Measurements from ENCODE around the gene DISP2. TPM values are rescaled to one million over a fixed set of nuclear protein-coding genes. Genes with fewer than 3 reads are reported as not detected.

DISP2 gene
- total RNA-seq, 2 donors from 2014 or later: 0.04 to 0.40 TPM

DNA sequence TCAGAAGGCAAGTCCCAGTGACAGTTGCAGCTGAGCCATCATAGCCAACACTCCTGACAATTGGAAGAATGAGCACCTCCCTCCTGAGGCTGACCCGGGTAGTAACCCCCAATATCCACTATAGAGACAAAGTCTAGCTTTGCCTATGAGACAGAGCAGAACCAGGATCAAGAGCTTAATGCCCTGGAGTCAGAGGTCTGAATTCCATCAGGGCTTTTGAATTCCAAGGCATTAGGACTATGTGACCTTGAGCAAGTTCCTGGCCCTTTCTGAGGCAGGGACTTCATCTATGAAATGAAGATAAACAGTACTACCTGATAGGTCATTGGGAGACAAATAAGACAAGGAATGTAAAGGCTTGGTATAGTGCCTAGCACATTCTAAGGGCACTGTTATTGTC, 37.6 kb upstream of the DISP2 start:
- Histone ChIP-seq H3K36me3 (ENCODE audit: control insufficient read depth, insufficient read depth, low read length) (no peaks in the 10 kb centered on the region), H3K4me3 (ENCODE audit: low read length) (no peak overlapping the region), H3K27me3 (ENCODE audit: control insufficient read depth, insufficient read depth, low read length, poor library complexity, severe bottlenecking) (peaks cover 56% of the 10 kb centered on the region), H3K9ac (ENCODE audit: extremely low read depth, low read length, poor library complexity, severe bottlenecking) (no peak overlapping the region), H3K4me1 (ENCODE audit: control insufficient read depth, insufficient read depth, low read length) (no peaks in the 10 kb centered on the region), H3K9me3 (ENCODE audit: control insufficient read depth, low read length) (no peaks in the 10 kb centered on the region), H3K27ac (ENCODE audit: low read depth, low read length) (no peak overlapping the region)
- Mint-ChIP-seq H3K4me1 (peaks cover 2% of the 10 kb centered on the region), H3K27me3 (ENCODE audit: insufficient read depth) (peaks cover 66% of the 10 kb centered on the region), H3K36me3 (ENCODE audit: low read depth) (no peaks in the 10 kb centered on the region), H3K4me3 (no peak overlapping the region), H3K9me3 (no peaks in the 10 kb centered on the region), H3K27ac (no peak overlapping the region)
- WGBS, 2 experiments (ENCODE audit: insufficient coverage in 1 of 2, insufficient read length in 1 of 2): 82 to 100% methylated on average over 1 of the region's 1 CpG
- no peak for TF ChIP-seq CTCF (conservative IDR thresholded peaks at IDR 0.05)
- DNase-seq: no peak

- H3K36me3 Mint-ChIP-seq (ENCODE audit: low read depth): no peaks in the 10 kb centered on the region
- peaks cover 66% of the 10 kb centered on the region for H3K27me3 Mint-ChIP-seq (ENCODE audit: insufficient read depth)
- WGBS, 2 experiments (ENCODE audit: insufficient coverage in 1 of 2, insufficient read length in 1 of 2): 0 to 18% methylated on average over 2 of the region's 2 CpGs
- no peaks in the 10 kb centered on the region for H3K36me3 ChIP-seq (ENCODE audit: control insufficient read depth, insufficient read depth, low read length)
- no peak overlapping the region for H3K4me3 ChIP-seq (ENCODE audit: low read length)
- peak; percentile 76 for DNase-seq
- no peak overlapping the region for H3K27ac Mint-ChIP-seq
- H3K27me3 ChIP-seq (ENCODE audit: control insufficient read depth, insufficient read depth, low read length, poor library complexity, severe bottlenecking): peaks cover 56% of the 10 kb centered on the region
- no peaks in the 10 kb centered on the region for H3K9me3 ChIP-seq (ENCODE audit: control insufficient read depth, low read length)
- H3K27ac ChIP-seq (ENCODE audit: low read depth, low read length): no peak overlapping the region
- no peak overlapping the region for H3K4me3 Mint-ChIP-seq
- H3K9me3 Mint-ChIP-seq: no peaks in the 10 kb centered on the region
- H3K4me1 ChIP-seq (ENCODE audit: control insufficient read depth, insufficient read depth, low read length): no peaks in the 10 kb centered on the region
- H3K4me1 Mint-ChIP-seq: peaks cover 2% of the 10 kb centered on the region
- peak; percentile 95 for TF ChIP-seq CTCF (conservative IDR thresholded peaks at IDR 0.05)
- no peak overlapping the region for H3K9ac ChIP-seq (ENCODE audit: extremely low read depth, low read length, poor library complexity, severe bottlenecking)
Measured at GRCh38 chr15:40320931-40321371, 37.1 kb upstream of the DISP2 start.

DNA sequence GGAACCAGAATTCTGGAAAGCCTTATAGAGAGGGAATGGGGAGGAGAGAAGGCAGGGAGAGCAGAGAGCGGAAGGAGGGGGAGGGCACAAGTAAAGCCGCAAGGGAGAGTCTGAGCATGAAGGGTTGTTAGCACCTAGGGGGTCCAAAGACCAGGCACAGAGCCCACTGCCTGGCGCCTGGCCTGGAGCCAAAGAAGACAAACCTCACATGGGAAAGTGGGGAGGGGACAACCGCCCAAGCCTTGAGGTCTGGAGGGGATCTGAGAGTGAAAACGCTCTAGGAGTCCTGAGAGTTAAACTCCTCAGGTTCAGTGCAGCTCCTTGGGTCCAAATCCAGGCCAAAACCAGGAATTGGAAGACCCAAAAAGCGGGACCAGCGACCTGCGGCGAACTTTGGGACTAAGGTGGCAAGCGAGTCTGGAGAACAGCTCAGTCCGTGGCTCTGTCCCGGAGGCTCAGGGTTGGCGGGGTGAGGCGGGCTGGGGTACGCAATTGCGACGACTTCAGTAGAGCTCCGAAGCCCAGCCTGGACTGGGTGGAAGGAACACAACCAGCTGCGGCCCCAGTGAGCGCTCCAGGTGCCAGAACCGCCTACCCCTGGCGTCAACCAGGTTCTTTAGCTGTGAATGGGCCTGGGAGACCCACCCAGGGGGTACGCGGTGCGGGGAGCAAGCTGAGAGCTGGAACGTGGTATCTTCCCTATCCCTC, 35.3 kb upstream of the DISP2 start:
- Histone ChIP-seq H3K27ac (ENCODE audit: low read depth, low read length) (no peak overlapping the region), H3K36me3 (ENCODE audit: control insufficient read depth, insufficient read depth, low read length) (no peaks in the 10 kb centered on the region), H3K27me3 (ENCODE audit: control insufficient read depth, insufficient read depth, low read length, poor library complexity, severe bottlenecking) (peaks cover 51% of the 10 kb centered on the region), H3K4me3 (ENCODE audit: low read length) (peak overlapping the region; percentile 74), H3K9ac (ENCODE audit: extremely low read depth, low read length, poor library complexity, severe bottlenecking) (no peak overlapping the region), H3K4me1 (ENCODE audit: control insufficient read depth, insufficient read depth, low read length) (no peaks in the 10 kb centered on the region), H3K9me3 (ENCODE audit: control insufficient read depth, low read length) (no peaks in the 10 kb centered on the region)
- Mint-ChIP-seq H3K4me3 (peak overlapping the region; percentile 52), H3K27ac (no peak overlapping the region), H3K9me3 (no peaks in the 10 kb centered on the region), H3K4me1 (peaks cover 15% of the 10 kb centered on the region), H3K27me3 (ENCODE audit: insufficient read depth) (peaks cover 63% of the 10 kb centered on the region), H3K36me3 (ENCODE audit: low read depth) (no peaks in the 10 kb centered on the region)
- DNase-seq: no peak
- no peak for TF ChIP-seq CTCF (conservative IDR thresholded peaks at IDR 0.05)
- 13 to 24% methylated on average over 16 to 26 of the region's 26 CpGs for WGBS, 2 experiments (ENCODE audit: insufficient coverage in 1 of 2, insufficient read length in 1 of 2)

Measured in endodermal cell (in vitro differentiated cells).